Measurements from ENCODE around the gene LBHD1. TPM values are rescaled to one million over a fixed set of nuclear protein-coding genes. Genes with fewer than 3 reads are reported as not detected.
A peak's percentile ranks its signal among the peaks of the same experiment; 100 is the strongest.
"Not testable (repeated sequence)": the region's sequence is repeated elsewhere in the genome, so short reads cannot be mapped to it uniquely, and the experiment has no call there.

The LBHD1 gene
- total RNA-seq, 1 experiment from 2014 or later: 10.1 TPM

DNA sequence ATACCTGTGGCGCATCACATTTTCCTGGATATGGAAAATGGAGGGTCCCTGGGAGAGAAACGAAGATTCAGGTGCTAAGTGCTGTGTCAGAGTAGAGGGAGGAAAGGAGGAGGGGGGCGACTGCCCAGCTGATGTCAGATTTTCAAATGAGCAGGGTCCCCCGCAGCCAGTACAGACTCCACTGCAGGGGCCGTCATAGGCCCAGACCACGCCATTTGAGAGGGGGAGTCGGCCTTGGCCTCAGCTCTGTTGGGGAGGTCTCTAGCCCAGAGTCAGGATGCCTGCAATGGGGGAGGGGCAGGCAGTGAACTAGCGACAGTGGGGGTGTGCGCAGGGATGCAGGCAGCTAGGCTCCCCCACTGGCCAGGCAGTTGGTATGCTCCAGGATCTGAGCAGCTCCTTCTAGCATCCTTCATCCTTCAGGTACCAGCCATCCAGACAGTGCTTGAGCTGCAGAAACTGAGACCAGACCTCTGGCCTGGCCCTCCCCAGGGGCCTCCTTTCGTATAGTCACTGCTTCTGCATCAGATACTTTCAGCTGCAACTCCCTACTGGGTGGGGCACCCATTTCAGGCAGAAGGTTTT is 35.3 kb upstream of the LBHD1 start, which contains the start of the genes BSCL2 and GNG3:
BSCL2 (minus strand) TSS at position 148 of the 585 bp plus-strand sequence. CDS start 229 bp downstream, outside the sequence.
GNG3 (plus strand) TSS at position 400 of the 585 bp plus-strand sequence. CDS start 620 bp downstream, outside the sequence.
- DNase-seq (ENCODE audit: low read depth in 1 of 2, low spot score in 2 of 2): no peak
- no peak within 1 kb of the TSS for H3K27ac ChIP-seq

DNA sequence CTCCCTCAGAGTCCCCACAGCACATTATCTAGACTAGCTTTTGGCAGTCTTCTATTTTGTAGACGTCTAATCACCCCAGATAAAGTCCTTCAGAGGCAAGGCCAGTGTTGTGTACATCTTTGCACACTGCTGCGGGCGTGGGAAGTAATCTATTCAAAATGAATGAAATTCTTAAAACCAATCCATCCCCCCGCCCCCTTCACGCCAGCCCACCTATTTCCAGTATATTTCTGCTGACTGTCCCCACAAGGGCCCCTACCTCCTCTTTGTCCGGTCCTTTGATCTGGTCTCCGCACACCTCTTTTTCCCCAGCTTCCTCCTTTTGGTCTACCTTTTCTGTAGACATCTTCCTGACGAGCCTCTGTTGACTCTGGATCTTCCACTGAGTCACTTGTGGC is 34.8 kb upstream of the LBHD1 start:
- Histone ChIP-seq H3K27me3 (replicated peaks) (no peaks in the 10 kb centered on the region), H3K27ac (no peak overlapping the region), H3K4me3 (no peak overlapping the region), H3K9me3 (replicated peaks) (no peaks in the 10 kb centered on the region), H3K4me1 (replicated peaks) (peaks cover 30% of the 10 kb centered on the region), H3K36me3 (peaks cover 81% of the 10 kb centered on the region)
- DNase-seq (ENCODE audit: low read depth in 1 of 2, low spot score in 2 of 2): no peak

More for the DNA sequence above, 35.3 kb upstream of the LBHD1 start, which contains the start of the genes BSCL2 and GNG3:
- Histone ChIP-seq H3K9me3 (replicated peaks) (no peaks in the 10 kb centered on the region), H3K4me3 (peak within 1 kb of the TSS; percentile 56), H3K27me3 (replicated peaks) (no peaks in the 10 kb centered on the region), H3K4me1 (replicated peaks) (peaks cover 30% of the 10 kb centered on the region), H3K36me3 (peaks cover 81% of the 10 kb centered on the region)

DNA sequence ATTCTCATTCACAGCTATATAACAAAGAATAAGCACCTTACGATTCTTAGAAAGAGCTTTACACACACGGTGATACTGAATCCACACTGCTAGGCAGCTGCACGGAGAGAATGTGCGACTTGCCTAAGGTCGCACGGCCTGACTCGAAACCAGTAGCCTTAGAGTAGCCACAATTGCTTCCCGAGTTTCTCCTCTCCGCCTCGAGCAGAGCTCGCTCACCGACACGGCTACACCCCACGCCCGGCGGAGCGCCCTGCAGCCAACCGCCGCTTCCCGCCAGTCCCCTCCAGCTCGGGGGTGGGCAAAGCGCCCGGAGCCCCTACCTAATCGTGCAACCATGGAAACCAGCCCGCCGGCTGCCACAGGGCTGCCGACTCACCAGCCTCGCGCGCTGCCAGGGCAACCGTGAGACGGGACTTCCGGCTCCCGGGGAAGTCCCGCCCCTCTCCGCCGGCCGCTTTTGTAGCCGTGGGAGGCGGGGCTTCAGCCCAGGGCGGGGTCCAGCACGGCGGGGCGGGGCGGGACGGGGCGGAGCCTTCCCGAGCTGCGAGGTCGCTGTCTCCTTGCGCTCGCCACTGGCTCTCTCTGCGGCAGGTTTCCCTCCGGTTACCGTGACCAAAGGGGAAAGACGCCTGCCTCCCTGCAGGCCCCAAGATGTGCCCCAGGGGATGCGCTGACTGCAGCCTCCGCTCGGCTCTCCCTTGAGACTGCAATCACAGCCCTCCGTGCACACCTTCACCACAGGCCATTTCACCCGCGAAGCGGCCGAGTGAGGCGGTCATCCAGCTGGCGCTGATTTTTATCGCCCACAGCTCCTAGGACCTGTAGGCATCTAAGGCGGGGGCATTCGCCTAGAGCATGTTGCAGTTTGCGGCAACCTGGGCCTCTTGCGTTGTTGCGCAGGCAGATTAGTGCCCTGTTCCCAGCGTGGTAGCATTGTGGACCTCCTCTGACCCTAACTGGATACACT is 34.1 kb upstream of the LBHD1 start:
- peaks cover 30% of the 10 kb centered on the region for H3K4me1 ChIP-seq (replicated peaks)
- H3K4me3 ChIP-seq: peak overlapping the region; percentile 56
- peak overlapping the region; percentile 67 for H3K27ac ChIP-seq
- no peaks in the 10 kb centered on the region for H3K9me3 ChIP-seq (replicated peaks)
- peaks cover 80% of the 10 kb centered on the region for H3K36me3 ChIP-seq
- no peaks in the 10 kb centered on the region for H3K27me3 ChIP-seq (replicated peaks)
- peak; percentile 96 to 98 for DNase-seq (ENCODE audit: low read depth in 1 of 2, low spot score in 2 of 2)

DNA sequence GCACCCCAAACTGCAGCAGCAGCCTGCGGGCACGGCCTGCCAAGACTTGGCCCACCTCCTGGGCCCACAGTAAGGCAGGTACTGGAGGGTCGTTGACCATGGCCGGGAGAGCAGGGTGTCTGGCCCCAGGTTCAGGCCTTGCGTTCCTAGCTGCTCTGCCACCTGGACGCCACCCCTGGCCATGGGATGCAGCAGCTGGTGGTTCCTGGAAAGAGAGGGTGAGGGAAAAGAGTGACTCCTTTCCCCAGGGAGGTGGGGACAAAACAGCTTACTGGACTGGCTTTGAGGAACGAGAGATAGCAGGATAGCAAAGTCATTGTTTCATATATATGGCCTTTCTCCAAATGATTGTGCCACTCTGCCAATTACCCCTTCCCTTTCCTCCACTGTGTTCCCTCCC is 33.3 kb upstream of the LBHD1 start:
- peaks cover 29% of the 10 kb centered on the region for H3K4me1 ChIP-seq (replicated peaks)
- DNase-seq (ENCODE audit: low read depth in 1 of 2, low spot score in 2 of 2): no peak
- H3K9me3 ChIP-seq (replicated peaks): no peaks in the 10 kb centered on the region
- H3K36me3 ChIP-seq: peaks cover 80% of the 10 kb centered on the region
- H3K27me3 ChIP-seq (replicated peaks): no peaks in the 10 kb centered on the region
- H3K4me3 ChIP-seq: peak overlapping the region; percentile 56
- H3K27ac ChIP-seq: peak overlapping the region; percentile 67

DNA sequence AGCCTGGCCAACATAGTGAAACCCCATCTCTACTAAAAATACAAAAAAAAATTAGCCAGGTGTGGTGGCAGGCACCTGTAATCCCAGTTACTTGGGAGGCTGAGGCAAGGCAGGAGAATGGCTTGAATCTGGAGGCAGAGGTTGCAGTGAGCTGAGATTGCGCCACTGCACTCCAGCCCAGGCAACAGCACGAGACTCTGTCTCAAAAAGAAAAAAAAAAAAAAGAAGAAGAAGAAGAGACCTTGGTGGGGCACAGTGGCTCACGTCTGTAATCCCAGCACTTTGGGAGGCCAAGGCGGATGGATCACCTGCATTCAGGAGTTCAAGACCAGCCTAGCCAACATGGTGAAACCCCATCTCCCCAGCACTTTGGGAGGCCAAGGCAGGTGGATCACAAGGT is 31.9 kb upstream of the LBHD1 start:
- not testable (repeated sequence) for DNase-seq (ENCODE audit: low read depth in 1 of 2, low spot score in 2 of 2); H3K4me3 ChIP-seq; H3K9me3 ChIP-seq (replicated peaks); H3K27me3 ChIP-seq (replicated peaks); H3K27ac ChIP-seq
- Histone ChIP-seq H3K4me1 (replicated peaks) (peaks cover 17% of the 10 kb centered on the region), H3K36me3 (peaks cover 82% of the 10 kb centered on the region)

DNA sequence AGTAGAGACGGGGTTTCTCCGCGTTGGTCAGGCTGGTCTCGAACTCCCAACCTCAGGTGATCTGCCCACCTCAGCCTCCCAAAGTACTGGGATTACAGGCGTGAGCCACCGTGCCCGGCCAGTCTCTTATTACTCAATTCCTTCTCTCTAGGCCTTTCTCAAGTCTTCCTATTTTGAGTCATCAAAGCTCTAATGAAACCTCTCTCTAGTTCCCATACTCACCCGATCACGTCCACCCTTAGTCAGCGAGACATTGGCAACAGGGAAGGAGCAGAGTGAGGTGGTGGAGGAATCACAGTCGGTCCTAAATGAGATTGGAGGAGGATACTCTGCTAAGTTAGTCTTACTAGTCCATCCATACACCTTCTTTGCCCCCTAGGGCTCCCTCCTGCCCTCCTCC is 30.2 kb upstream of the LBHD1 start:
- H3K27me3 ChIP-seq (replicated peaks): no peaks in the 10 kb centered on the region
- H3K27ac ChIP-seq: no peak overlapping the region
- peaks cover 13% of the 10 kb centered on the region for H3K4me1 ChIP-seq (replicated peaks)
- no peak for DNase-seq (ENCODE audit: low read depth in 1 of 2, low spot score in 2 of 2)
- H3K4me3 ChIP-seq: no peak overlapping the region
- peaks cover 74% of the 10 kb centered on the region for H3K36me3 ChIP-seq
- no peaks in the 10 kb centered on the region for H3K9me3 ChIP-seq (replicated peaks)

DNA sequence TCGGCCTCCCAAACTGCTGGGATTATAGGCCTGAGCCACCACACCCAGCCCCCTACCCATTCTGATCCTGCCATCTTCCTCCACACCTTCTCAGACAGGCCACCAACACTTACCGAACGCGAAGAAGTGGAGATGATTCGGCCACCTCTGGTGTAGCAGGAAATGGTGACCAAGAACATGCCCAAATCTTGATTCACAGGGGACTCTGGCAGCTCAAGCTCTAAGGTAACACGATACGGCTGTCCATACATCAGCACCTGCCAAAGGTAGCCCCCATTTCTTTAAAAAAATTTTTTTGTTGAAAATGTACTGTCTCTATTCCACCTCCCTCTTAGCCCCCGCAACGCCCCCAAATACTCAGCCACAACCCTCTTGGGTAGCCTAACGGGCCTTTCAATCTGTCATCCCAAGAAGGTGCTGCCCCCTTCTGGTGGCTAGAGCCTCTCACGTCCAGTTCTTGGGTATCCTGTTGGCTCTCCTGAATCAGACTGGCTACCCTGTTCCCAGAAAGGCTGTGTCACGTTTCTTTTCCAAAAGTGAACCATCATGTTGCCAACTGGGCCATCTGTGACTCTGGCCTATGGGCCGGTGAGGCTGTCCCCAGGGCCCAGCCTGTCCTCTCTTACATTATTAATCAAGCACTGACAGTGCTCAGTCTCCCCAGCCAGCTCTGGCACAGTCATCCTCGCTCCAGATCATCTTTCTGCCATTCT is 22.5 kb upstream of the LBHD1 start:
- Histone ChIP-seq H3K27me3 (replicated peaks) (no peaks in the 10 kb centered on the region), H3K27ac (no peak overlapping the region), H3K4me3 (no peak overlapping the region), H3K9me3 (replicated peaks) (no peaks in the 10 kb centered on the region), H3K36me3 (peaks cover 64% of the 10 kb centered on the region), H3K4me1 (replicated peaks) (peaks cover 6% of the 10 kb centered on the region)
- DNase-seq (ENCODE audit: low read depth in 1 of 2, low spot score in 2 of 2): peak; percentile 74 to 88

DNA sequence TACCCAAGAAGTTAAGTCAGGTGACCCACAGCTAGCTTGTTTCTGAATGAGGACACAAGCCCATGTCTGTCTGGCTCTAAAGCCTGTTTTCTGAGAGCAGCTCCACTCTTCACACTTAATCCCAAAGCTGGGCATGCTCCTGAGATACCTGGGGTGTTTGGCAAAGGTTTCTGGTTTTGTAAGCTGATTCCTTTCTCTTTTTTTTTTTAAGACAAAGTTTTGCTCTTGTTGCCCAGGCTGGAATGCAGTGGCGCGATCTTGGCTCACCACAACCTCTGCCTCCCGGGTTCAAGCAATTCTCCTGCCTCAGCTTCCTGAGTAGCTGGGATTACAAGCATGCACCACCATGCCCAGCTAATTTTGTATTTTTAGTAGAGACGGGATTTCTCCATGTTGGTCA is 21.6 kb upstream of the LBHD1 start:
- H3K27ac ChIP-seq; H3K27me3 ChIP-seq (replicated peaks); H3K4me3 ChIP-seq; H3K9me3 ChIP-seq (replicated peaks); DNase-seq (ENCODE audit: low read depth in 1 of 2, low spot score in 2 of 2): not testable (repeated sequence)
- Histone ChIP-seq H3K4me1 (replicated peaks) (peaks cover 12% of the 10 kb centered on the region), H3K36me3 (peaks cover 57% of the 10 kb centered on the region)

DNA sequence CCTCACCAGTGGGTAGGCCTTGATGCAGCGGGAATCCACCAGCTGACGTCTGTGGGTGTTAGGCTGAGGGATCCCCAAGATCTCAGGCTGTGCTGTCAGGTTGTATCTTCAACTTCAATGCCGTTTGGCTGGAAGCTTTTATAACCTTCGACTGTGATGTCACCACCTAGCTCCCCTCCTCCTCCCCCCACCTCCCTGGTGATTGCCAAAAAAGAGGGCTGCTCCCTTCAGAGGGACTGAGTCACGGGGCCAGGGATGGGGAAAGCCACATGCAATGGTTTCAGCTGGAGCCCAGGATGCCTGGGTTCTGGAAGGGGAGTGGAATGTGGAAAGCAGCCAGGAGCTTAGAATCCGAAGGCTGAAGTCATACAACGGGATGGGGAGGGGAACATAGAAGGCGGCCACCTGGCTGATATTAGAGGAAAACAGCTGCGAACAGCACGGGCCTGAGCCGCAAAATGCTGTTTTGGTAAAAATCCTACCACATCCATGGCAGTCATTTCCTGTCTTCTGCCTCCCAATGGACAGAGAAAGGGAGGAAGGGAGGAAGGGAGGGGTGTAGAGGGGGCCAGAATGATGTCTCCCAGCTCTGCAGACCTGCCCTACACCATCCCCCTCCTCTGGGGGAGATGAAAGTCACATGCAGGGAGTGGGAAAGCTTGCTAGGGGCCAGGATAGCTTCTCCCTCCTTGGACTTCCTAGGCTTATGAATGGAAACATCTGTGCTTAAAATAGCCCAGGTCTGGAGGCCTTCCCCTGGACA is 17.5 kb upstream of the LBHD1 start, which contains the start of gene LRRN4CL:
LRRN4CL (minus strand) TSS at position 110 of the 763 bp plus-strand sequence. CDS start 1,022 bp downstream, outside the sequence.
- no peaks in the 10 kb centered on the region for H3K27me3 ChIP-seq (replicated peaks)
- peak within 1 kb of the TSS; percentile 13; the same call in 1 of the 2 replicates for H3K27ac ChIP-seq
- no peaks in the 10 kb centered on the region for H3K9me3 ChIP-seq (replicated peaks)
- peak; percentile 65 to 86 for DNase-seq (ENCODE audit: low read depth in 1 of 2, low spot score in 2 of 2)
- H3K36me3 ChIP-seq: peaks cover 46% of the 10 kb centered on the region
- no peak within 1 kb of the TSS for H3K4me3 ChIP-seq
- peaks cover 12% of the 10 kb centered on the region for H3K4me1 ChIP-seq (replicated peaks)

DNA sequence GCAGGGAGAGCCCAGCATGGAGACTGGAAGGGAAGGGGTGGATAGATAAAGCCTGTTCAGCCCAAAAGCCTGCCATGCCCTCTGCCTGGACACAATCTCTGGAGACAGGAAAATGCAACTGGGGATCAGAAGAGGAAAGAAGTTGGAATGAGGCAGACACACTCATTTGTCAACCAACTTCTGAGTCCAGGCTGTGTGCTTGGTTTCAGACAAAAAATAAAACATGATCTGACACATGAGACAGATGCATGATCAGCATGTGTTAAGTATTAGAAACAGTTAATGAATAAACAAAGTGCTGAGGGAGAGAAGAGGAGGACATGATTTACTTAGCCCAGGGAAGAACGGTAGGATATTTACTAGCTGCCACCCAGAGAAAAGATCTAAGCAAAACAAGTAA is 16.4 kb upstream of the LBHD1 start:
- no peak for DNase-seq (ENCODE audit: low read depth in 1 of 2, low spot score in 2 of 2)
- Histone ChIP-seq H3K27ac (no peak overlapping the region), H3K36me3 (peaks cover 36% of the 10 kb centered on the region), H3K9me3 (replicated peaks) (no peaks in the 10 kb centered on the region), H3K4me1 (replicated peaks) (peaks cover 12% of the 10 kb centered on the region), H3K4me3 (no peak overlapping the region), H3K27me3 (replicated peaks) (no peaks in the 10 kb centered on the region)

DNA sequence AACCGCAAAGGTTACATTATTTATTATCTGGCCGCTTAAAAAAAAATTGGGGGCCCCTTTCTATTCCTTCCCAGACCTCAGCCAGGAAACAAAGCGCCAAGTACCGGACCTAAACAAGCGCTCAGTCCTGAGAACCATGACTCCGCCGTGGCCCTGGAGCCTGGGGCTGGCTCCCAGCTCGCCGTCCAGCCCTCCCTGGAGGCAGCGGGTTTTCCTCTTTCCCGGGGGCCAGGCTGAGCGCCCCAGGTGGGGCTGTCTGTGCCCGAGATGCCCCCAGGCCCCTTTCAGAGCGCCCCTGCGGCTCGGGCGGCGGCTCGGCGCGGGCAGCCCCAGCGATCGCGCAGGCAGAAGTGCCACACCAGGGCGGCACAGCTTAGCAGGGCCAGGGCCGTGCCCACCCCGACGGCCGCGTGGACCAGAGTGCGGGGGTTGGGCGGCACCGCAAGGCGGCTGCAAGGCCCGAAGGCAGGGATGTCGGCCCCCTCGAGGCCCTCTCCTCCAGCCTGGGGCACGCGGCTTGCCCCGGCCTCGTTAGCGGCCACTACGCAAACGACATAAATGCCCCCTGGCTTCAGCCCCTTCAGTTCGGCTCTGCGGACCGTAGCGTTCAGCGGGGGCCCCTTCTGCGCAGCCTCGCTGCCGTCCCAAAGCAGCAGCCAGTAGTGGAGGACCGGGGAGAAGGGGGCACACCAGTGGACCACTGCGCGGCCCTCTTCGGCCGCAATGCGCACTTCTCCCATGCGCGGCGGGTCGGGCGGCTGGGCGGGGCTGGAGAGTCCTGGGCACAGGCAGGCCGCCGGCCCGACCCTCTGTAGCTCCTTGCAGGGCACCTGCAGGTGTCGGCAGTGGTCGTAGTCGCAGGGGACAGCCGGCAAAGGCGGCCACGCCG is 15.7 kb upstream of the LBHD1 start:
- H3K27ac ChIP-seq: no peak overlapping the region
- H3K4me1 ChIP-seq (replicated peaks): peaks cover 12% of the 10 kb centered on the region
- peaks cover 29% of the 10 kb centered on the region for H3K36me3 ChIP-seq
- no peaks in the 10 kb centered on the region for H3K27me3 ChIP-seq (replicated peaks)
- no peak overlapping the region for H3K4me3 ChIP-seq
- DNase-seq (ENCODE audit: low read depth in 1 of 2, low spot score in 2 of 2): no peak
- H3K9me3 ChIP-seq (replicated peaks): no peaks in the 10 kb centered on the region

DNA sequence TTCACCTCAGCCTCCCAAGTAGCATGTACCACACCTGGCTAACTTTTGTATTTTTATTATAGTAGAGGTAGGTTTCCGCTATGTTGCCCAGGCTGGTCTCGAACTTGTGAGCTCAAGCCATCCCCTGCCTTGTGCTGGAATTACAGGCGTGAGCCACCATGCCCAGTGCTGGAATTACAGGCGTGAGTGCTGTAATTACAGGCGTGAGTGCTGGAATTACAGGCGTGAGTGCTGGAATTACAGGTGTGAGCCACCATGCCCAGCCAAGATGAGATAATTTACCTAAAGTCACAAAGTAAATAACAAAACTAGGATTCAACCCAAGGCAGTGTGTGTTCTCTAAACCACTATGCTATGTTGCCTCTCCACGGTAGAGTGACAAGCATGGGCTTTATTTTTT is 10.5 kb upstream of the LBHD1 start:
- DNase-seq (ENCODE audit: low read depth in 1 of 2, low spot score in 2 of 2): no peak
- H3K36me3 ChIP-seq: peaks cover 11% of the 10 kb centered on the region

More for the DNA sequence above, 10.5 kb upstream of the LBHD1 start:
- no peak overlapping the region for H3K4me3 ChIP-seq
- no peaks in the 10 kb centered on the region for H3K27me3 ChIP-seq (replicated peaks)
- H3K27ac ChIP-seq: no peak overlapping the region
- no peaks in the 10 kb centered on the region for H3K9me3 ChIP-seq (replicated peaks)
- peaks cover 20% of the 10 kb centered on the region for H3K4me1 ChIP-seq (replicated peaks)
